ENCODE measurements around the gene SERF2.
"Not testable (repeated sequence)": the region's sequence is repeated elsewhere in the genome, so short reads cannot be mapped to it uniquely, and the experiment has no call there.

- not testable (repeated sequence) for TF ChIP-seq EZH2phosphoT487 (IDR thresholded peaks at IDR 0.05; ENCODE audit: insufficient read depth, low read depth); EZH2 (IDR thresholded peaks at IDR 0.05; ENCODE audit: insufficient read depth, poor library complexity, severe bottlenecking)
These were observed 37.9 kb downstream of the SERF2 start for GRCh38 chr15:43829951-43830540.

Measured in GM23248 (cell line).